RWPE1 (cell line): ENCODE data around the gene ZDHHC22.
A peak's percentile ranks its signal among the peaks of the same experiment; 100 is the strongest.

Experiments
- CTCF ChIA-PET: fragments of 350-600 bp; sonication (Branson Sonifier 250); formaldehyde crosslinking; extraction: SDS; loops from one replicate; lab custom pipeline; 2021; lab: Yijun Ruan, JAX
- POLR2A ChIA-PET: fragments of 400-600 bp; formaldehyde crosslinking; extraction: SDS; loops from one replicate; lab custom pipeline; 2020; ENCODE audit warnings: antibody characterized with exemption; ENCODE audit not compliant: low non-redundant PET; lab: Yijun Ruan, JAX
- DNase-seq: peaks from one replicate; pipeline ENCODE4 v3.0.0; 2012; ENCODE audit warnings: low spot score
- H3K27ac ChIP-seq: fragments of 450-650 bp; 2 replicates; pipeline ENCODE4 v1.5.1; 2017
- CTCF ChIP-seq: fragments of 450-650 bp; conservative IDR thresholded peaks from 2 replicates; pipeline ENCODE4 v1.5.1; 2017; ENCODE audit warnings: low read depth, mild to moderate bottlenecking

ZDHHC22 gene

GRCh38 chr14:77131871-77132486, 9.6 kb downstream of the ZDHHC22 start:
- ChIA-PET CTCF (interaction anchor here (1.0 kb wide), 1 partner anchor 184 kb away, joined by 3 read pairs; no protein-coding TSS in a partner anchor), POLR2A (no interaction called here)
- no peak overlapping the region for H3K27ac ChIP-seq
- no peak for DNase-seq
- no peak for TF ChIP-seq CTCF

GRCh38 chr14:77131206-77131605, 10.4 kb downstream of the ZDHHC22 start:
- ChIA-PET POLR2A (no interaction called here), CTCF (interaction anchor here (1.0 kb wide), 1 partner anchor 185 kb away, joined by 3 read pairs; no protein-coding TSS in a partner anchor)
- DNase-seq = no peak
- no peak for TF ChIP-seq CTCF
- H3K27ac ChIP-seq = no peak overlapping the region

- TF ChIP-seq CTCF = no peak
- no peak overlapping the region for H3K27ac ChIP-seq
- ChIA-PET POLR2A (no interaction called here), CTCF (no interaction called here)
- no peak for DNase-seq
Observed at GRCh38 chr14:77130386-77130785, 11.2 kb downstream of the ZDHHC22 start.

- no peak for TF ChIP-seq CTCF
- peak; percentile 75 for DNase-seq
- ChIA-PET POLR2A (no interaction called here), CTCF (interaction anchor here (0.7 to 0.9 kb wide), 2 partner anchors 18 to 364 kb away, joined by 4 to 5 read pairs; no protein-coding TSS in a partner anchor)
- no peak overlapping the region for H3K27ac ChIP-seq
Observed at GRCh38 chr14:77128414-77128891, 13.1 kb downstream of the ZDHHC22 start.

- no peak for DNase-seq
- no peak overlapping the region for H3K27ac ChIP-seq
- TF ChIP-seq CTCF = no peak
- ChIA-PET CTCF (interaction anchor here (0.7 kb wide), 1 partner anchor 13 kb away, joined by 3 read pairs; no protein-coding TSS in a partner anchor), POLR2A (no interaction called here)
Observed at GRCh38 chr14:77126461-77126990, 15.1 kb downstream of the ZDHHC22 start.

- ChIA-PET CTCF (interaction anchor here (0.6 kb wide), 1 partner anchor 929 kb away, joined by 7 read pairs; no protein-coding TSS in a partner anchor), POLR2A (no interaction called here)
- no peak overlapping the region for H3K27ac ChIP-seq
- DNase-seq = no peak
- TF ChIP-seq CTCF = no peak
Observed at GRCh38 chr14:77125823-77126325, 15.7 kb downstream of the ZDHHC22 start.
